GM23338 (cell line): ENCODE results near the gene KIRREL3. TPM values are rescaled to one million over a fixed set of nuclear protein-coding genes. Genes with fewer than 3 reads are reported as not detected.
A peak's percentile ranks its signal among the peaks of the same experiment; 100 is the strongest.

Source experiments
- ATAC-seq: fragments of 200-7000 bp; cut with Tn5 transposase; 3 replicates; pipeline ENCODE4 v1.9.1; 2020
- DNase-seq: peaks from one replicate; pipeline ENCODE4 v3.0.0-alpha.2; 2015; ENCODE audit warnings: low spot score
- H2AFZ ChIP-seq: fragments of 200-600 bp; sonication (generic); 2 replicates; pipeline ENCODE4 v1.8.0; 2016; ENCODE audit warnings: antibody characterized with exemption, mild to moderate bottlenecking, moderate library complexity
- H3F3A ChIP-seq: fragments of 200-600 bp; sonication (generic); replicated peaks from 2 replicates; pipeline ENCODE4 v1.8.0; 2017; ENCODE audit warnings: antibody characterized with exemption, mixed run types, low read depth
- H3K27ac ChIP-seq: fragments of 200-600 bp; sonication (generic); 2 replicates; pipeline ENCODE4 v1.6.1; 2016; ENCODE audit warnings: low read depth
- H3K27me3 ChIP-seq: fragments of 200-600 bp; sonication (generic); 2 replicates; pipeline ENCODE4 v1.8.0; 2016; ENCODE audit warnings: mild to moderate bottlenecking, mixed run types, moderate library complexity; ENCODE audit not compliant: insufficient read depth
- H3K36me3 ChIP-seq: fragments of 200-600 bp; sonication (generic); 2 replicates; pipeline ENCODE4 v1.8.0; 2016; ENCODE audit warnings: mild to moderate bottlenecking; ENCODE audit not compliant: insufficient read depth
- H3K4me1 ChIP-seq: fragments of 200-600 bp; sonication (generic); 2 replicates; pipeline ENCODE4 v1.8.0; 2016; ENCODE audit warnings: mild to moderate bottlenecking, moderate library complexity; ENCODE audit not compliant: insufficient read depth
- H3K4me2 ChIP-seq: fragments of 200-600 bp; sonication (generic); 2 replicates; pipeline ENCODE4 v1.7.1; 2017; ENCODE audit warnings: mixed run types
- H3K4me3 ChIP-seq: fragments of 200-600 bp; sonication (generic); 2 replicates; pipeline ENCODE4 v1.6.1; 2016; ENCODE audit warnings: mixed run types
- H3K79me2 ChIP-seq: fragments of 200-600 bp; sonication (generic); replicated peaks from 2 replicates; pipeline ENCODE4 v1.8.0; 2017; ENCODE audit warnings: mild to moderate bottlenecking; ENCODE audit not compliant: insufficient read depth
- H3K9me2 ChIP-seq: fragments of 200-600 bp; sonication (generic); 2 replicates; pipeline ENCODE4 v1.8.0; 2017; ENCODE audit not compliant: insufficient read depth
- H4K20me1 ChIP-seq: fragments of 200-600 bp; sonication (generic); replicated peaks from 2 replicates; pipeline ENCODE4 v1.8.0; 2017; ENCODE audit warnings: mild to moderate bottlenecking; ENCODE audit not compliant: insufficient read depth
- H3K27ac Mint-ChIP-seq: 2 replicates; pipeline ENCODE4 v1.8.0; 2020; ENCODE audit warnings: inconsistent platforms, mild to moderate bottlenecking, moderate library complexity, mixed read lengths
- H3K27me3 Mint-ChIP-seq: 3 replicates; pipeline ENCODE4 v1.8.0; 2022; ENCODE audit warnings: low read depth, mild to moderate bottlenecking, moderate library complexity, mixed read lengths, inconsistent platforms; ENCODE audit not compliant: insufficient read depth, poor library complexity
- H3K36me3 Mint-ChIP-seq: 3 replicates; pipeline ENCODE4 v1.8.0; 2021; ENCODE audit warnings: low read depth, mild to moderate bottlenecking, inconsistent platforms, moderate library complexity, mixed read lengths
- H3K4me1 Mint-ChIP-seq: 3 replicates; pipeline ENCODE4 v1.8.0; 2020; ENCODE audit warnings: mild to moderate bottlenecking, inconsistent platforms, mixed read lengths
- H3K4me3 Mint-ChIP-seq: 3 replicates; pipeline ENCODE4 v1.8.0; 2021; ENCODE audit warnings: moderate library complexity, mild to moderate bottlenecking, inconsistent platforms, mixed read lengths
- H3K9me3 Mint-ChIP-seq: 3 replicates; pipeline ENCODE4 v1.8.0; 2020; ENCODE audit warnings: moderate library complexity, mild to moderate bottlenecking, inconsistent platforms, mixed read lengths
- CREB1 ChIP-seq: fragments of 250-450 bp; sonication (Bioruptor Pico); IDR thresholded peaks from 2 replicates; pipeline ENCODE4 v1.5.0; 2020; ENCODE audit warnings: low read depth, mild to moderate bottlenecking, moderate library complexity
- CTCF ChIP-seq, 2 experiments: fragments of 200-600 bp in 1 of 2; sonication (generic) in 1 of 2; conservative IDR thresholded peaks; 2 replicates each; pipeline versions ENCODE4 v1.5.1 to v1.6.1; 2016 to 2017; ENCODE audit warnings: antibody characterized with exemption in 2 of 2, low read depth in 2 of 2, mild to moderate bottlenecking in 2 of 2, moderate library complexity in 1 of 2
- ETS1 ChIP-seq: IDR thresholded peaks from 2 replicates; pipeline ENCODE4 v1.6.1; 2016; ENCODE audit warnings: antibody characterized with exemption
- EZH2 ChIP-seq: fragments of 200-600 bp; sonication (generic); IDR thresholded peaks from one replicate; pipeline ENCODE4 v1.8.0; 2017; ENCODE audit warnings: antibody characterized with exemption, mild to moderate bottlenecking, low read depth; ENCODE audit not compliant: unreplicated experiment
- EZH2phosphoT487 ChIP-seq: fragments of 200-600 bp; sonication (generic); IDR thresholded peaks from one replicate; pipeline ENCODE4 v1.8.1; 2018; ENCODE audit warnings: antibody characterized with exemption; ENCODE audit not compliant: unreplicated experiment
- JUNB ChIP-seq: IDR thresholded peaks from one replicate; pipeline ENCODE4 v1.6.1; 2016; ENCODE audit warnings: antibody characterized with exemption; ENCODE audit not compliant: unreplicated experiment
- NANOG ChIP-seq: IDR thresholded peaks from 2 replicates; pipeline ENCODE4 v1.6.1; 2016; ENCODE audit warnings: antibody characterized with exemption, borderline replicate concordance
- POLR2AphosphoS5 ChIP-seq: IDR thresholded peaks from 2 replicates; pipeline ENCODE4 v1.6.1; 2016; ENCODE audit warnings: antibody characterized with exemption, low read depth
- REST ChIP-seq: IDR thresholded peaks from one replicate; pipeline ENCODE4 v1.6.1; 2018; ENCODE audit warnings: antibody characterized with exemption; ENCODE audit not compliant: unreplicated experiment
- STAT1 ChIP-seq: IDR thresholded peaks from one replicate; pipeline ENCODE4 v1.6.1; 2016; ENCODE audit warnings: antibody characterized with exemption; ENCODE audit not compliant: unreplicated experiment
- ZNF114 ChIP-seq: fragments of 250-450 bp; sonication (Bioruptor Pico); IDR thresholded peaks from 2 replicates; pipeline ENCODE4 v1.5.0; 2020; ENCODE audit warnings: mild to moderate bottlenecking, moderate library complexity
- ZNF331 ChIP-seq: fragments of 250-450 bp; sonication (Bioruptor Pico); IDR thresholded peaks from 2 replicates; pipeline ENCODE4 v1.5.0; 2020; ENCODE audit warnings: low read depth, mild to moderate bottlenecking, moderate library complexity
- ZNF462 ChIP-seq: fragments of 250-450 bp; sonication (Bioruptor Pico); IDR thresholded peaks from 2 replicates; pipeline ENCODE4 v1.5.0; 2020; ENCODE audit warnings: mild to moderate bottlenecking, moderate library complexity
- polyA plus RNA-seq: library from polyadenylated mRNA; unstranded; fragments of >200 nt; fragmentation: Nextera tagmentation; extraction: Ambion mirVana; gene quantifications from 2 replicates; pipeline ENCODE4 v1.2.1, GENCODE V29; 2016
- total RNA-seq: library from RNA; depleted of rRNA; stranded (reverse); fragments of >200 nt; shearing (Covaris generic); gene quantifications from 2 replicates; pipeline ENCODE4 v1.2.3, GENCODE V29; 2014

The KIRREL3 gene
- total and polyA plus RNA-seq, 2 experiments from 2014 or later = 0.13 to 1.5 TPM

GRCh38 chr11:126451211-126451802, 549.3 kb downstream of the KIRREL3 start:
- no peak overlapping the region for H3K27ac ChIP-seq
- H2AFZ ChIP-seq = no peak overlapping the region
- no peaks in the 10 kb centered on the region for H3K27me3 ChIP-seq
- no peak overlapping the region for H3K4me3 ChIP-seq
- Mint-ChIP-seq H3K27ac (peak overlapping the region; percentile 28; the same call in 1 of the 2 replicates), H3K27me3 (peaks cover 22% of the 10 kb centered on the region), H3K4me3 (no peak overlapping the region), H3K4me1 (peaks cover 9% of the 10 kb centered on the region), H3K9me3 (peaks cover 25% of the 10 kb centered on the region), H3K36me3 (peaks cover 13% of the 10 kb centered on the region)
- no peaks in the 10 kb centered on the region for H4K20me1 ChIP-seq
- H3K4me1 ChIP-seq = no peaks in the 10 kb centered on the region
- H3K9me2 ChIP-seq = 0 out of 2 replicates have a peak, but pooled peaks cover 4% of the 10 kb centered on the region
- no peak for ATAC-seq
- H3F3A ChIP-seq = peaks cover 19% of the 10 kb centered on the region
- TF ChIP-seq ZNF114 (CRISPR knock-in tag) (no peak), EZH2phosphoT487 (no peak), STAT1 (no peak), JUNB (no peak), REST (no peak), ZNF331 (CRISPR knock-in tag) (no peak), CTCF (conservative IDR thresholded peaks at IDR 0.05; ENCODE audit: low read depth in 2 of 2) (no peak), CREB1 (CRISPR knock-in tag) (no peak), NANOG (no peak), ZNF462 (CRISPR knock-in tag) (no peak), POLR2AphosphoS5 (no peak), ETS1 (no peak), EZH2 (no peak)
- H3K4me2 ChIP-seq = no peak overlapping the region
- H3K36me3 ChIP-seq = no peaks in the 10 kb centered on the region
- DNase-seq = no peak
- H3K79me2 ChIP-seq = no peaks in the 10 kb centered on the region
